Left lung (tissue), 10 donors: ENCODE results near the gene CCDC126. TPM values are rescaled to one million over a fixed set of nuclear protein-coding genes. Genes with fewer than 3 reads are reported as not detected.

ENCODE experiments used
- ATAC-seq: fragments of 200-7000 bp; cut with Tn5 transposase; one replicate; pipeline ENCODE4 v1.9.1; 2020; ENCODE audit warnings: moderate library complexity
- DNase-seq, 4 donors: peaks; one replicate each; pipeline ENCODE4 v3.0.0-alpha.2; 2013 to 2020
- H3K27ac ChIP-seq, 2 donors: fragments of 200-600 bp; sonication (generic) in 1 of 2; one replicate each; pipeline versions ENCODE4 v1.5.0 to v1.8.0; 2020 to 2021
- H3K27me3 ChIP-seq, 2 donors: fragments of 200-600 bp; sonication (generic) in 1 of 2; one replicate each; pipeline versions ENCODE4 v1.5.0 to v1.8.0; 2020 to 2021
- H3K36me3 ChIP-seq, 2 donors: fragments of 200-600 bp; sonication (generic) in 1 of 2; one replicate each; pipeline versions ENCODE4 v1.5.0 to v1.8.0; 2020 to 2021
- H3K4me1 ChIP-seq, 2 donors: fragments of 200-600 bp; one replicate each; pipeline ENCODE4 v1.8.0; 2021
- H3K4me3 ChIP-seq, 2 donors: fragments of 200-600 bp; sonication (generic) in 1 of 2; one replicate each; pipeline versions ENCODE4 v1.5.0 to v1.8.0; 2020 to 2021; ENCODE audit warnings: mild to moderate bottlenecking in 1 of 2
- H3K9me3 ChIP-seq, 2 donors: fragments of 200-600 bp; sonication (generic) in 1 of 2; one replicate each; pipeline versions ENCODE4 v1.5.0 to v1.8.0; 2020 to 2021
- intact Hi-C, 2 donors: fragments of 100-400 bp; cut with DNase I; formaldehyde crosslinking; loops; one replicate each; pipeline versions ENCODE4 v1.11.2 to v1.14.2; 2022
- polyA plus RNA-seq, 6 donors: library from polyadenylated mRNA; unstranded; fragments of 120-200 nt; gene quantifications; one replicate each; pipeline ENCODE4 v1.2.1, GENCODE V29; 2013; ENCODE audit not compliant: insufficient read length in 6 of 6
- total RNA-seq, 2 donors: library from RNA; stranded (reverse); fragmentation: NEBNext Ultra II Directional; extraction: Animal tissue kit (Norgen Biotek cat#: 25700); gene quantifications; one replicate each; pipeline ENCODE4 v1.2.1, GENCODE V29; 2021
- TF ChIP-seq, protein P1 (sequence below), 2 donors: fragments of 200-600 bp; sonication (generic) in 1 of 2; IDR thresholded peaks; one replicate each; pipeline versions ENCODE4 v1.5.0 to v1.8.0; 2021; ENCODE audit warnings: antibody characterized with exemption in 2 of 2
- donor health status: DM: no; HTN: yes; CAD: no.
- donor health status: DM: no; HTN: no; CAD: no.

Gene CCDC126
- total and polyA plus RNA-seq, 8 donors, result 10.3 to 14.3 (median 11.9) TPM

- ATAC-seq, result no peak
- no peaks in the 10 kb centered on the region for H3K9me3 ChIP-seq
- H3K27ac ChIP-seq, result no peak overlapping the region
- no peaks in the 10 kb centered on the region for H3K27me3 ChIP-seq
- TF ChIP-seq, protein P1, sequence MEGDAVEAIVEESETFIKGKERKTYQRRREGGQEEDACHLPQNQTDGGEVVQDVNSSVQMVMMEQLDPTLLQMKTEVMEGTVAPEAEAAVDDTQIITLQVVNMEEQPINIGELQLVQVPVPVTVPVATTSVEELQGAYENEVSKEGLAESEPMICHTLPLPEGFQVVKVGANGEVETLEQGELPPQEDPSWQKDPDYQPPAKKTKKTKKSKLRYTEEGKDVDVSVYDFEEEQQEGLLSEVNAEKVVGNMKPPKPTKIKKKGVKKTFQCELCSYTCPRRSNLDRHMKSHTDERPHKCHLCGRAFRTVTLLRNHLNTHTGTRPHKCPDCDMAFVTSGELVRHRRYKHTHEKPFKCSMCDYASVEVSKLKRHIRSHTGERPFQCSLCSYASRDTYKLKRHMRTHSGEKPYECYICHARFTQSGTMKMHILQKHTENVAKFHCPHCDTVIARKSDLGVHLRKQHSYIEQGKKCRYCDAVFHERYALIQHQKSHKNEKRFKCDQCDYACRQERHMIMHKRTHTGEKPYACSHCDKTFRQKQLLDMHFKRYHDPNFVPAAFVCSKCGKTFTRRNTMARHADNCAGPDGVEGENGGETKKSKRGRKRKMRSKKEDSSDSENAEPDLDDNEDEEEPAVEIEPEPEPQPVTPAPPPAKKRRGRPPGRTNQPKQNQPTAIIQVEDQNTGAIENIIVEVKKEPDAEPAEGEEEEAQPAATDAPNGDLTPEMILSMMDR (IDR thresholded peaks at IDR 0.05), result no peak
- no peaks in the 10 kb centered on the region for H3K36me3 ChIP-seq
- DNase-seq, result no peak
- no peak overlapping the region for H3K4me3 ChIP-seq
- intact Hi-C loops, result no loop called here
- peaks cover 5 to 25% of the 10 kb centered on the region in 2 donors for H3K4me1 ChIP-seq
These were observed 3.1 kb downstream of the CCDC126 start for GRCh38 chr7:23600236-23600635.

DNA sequence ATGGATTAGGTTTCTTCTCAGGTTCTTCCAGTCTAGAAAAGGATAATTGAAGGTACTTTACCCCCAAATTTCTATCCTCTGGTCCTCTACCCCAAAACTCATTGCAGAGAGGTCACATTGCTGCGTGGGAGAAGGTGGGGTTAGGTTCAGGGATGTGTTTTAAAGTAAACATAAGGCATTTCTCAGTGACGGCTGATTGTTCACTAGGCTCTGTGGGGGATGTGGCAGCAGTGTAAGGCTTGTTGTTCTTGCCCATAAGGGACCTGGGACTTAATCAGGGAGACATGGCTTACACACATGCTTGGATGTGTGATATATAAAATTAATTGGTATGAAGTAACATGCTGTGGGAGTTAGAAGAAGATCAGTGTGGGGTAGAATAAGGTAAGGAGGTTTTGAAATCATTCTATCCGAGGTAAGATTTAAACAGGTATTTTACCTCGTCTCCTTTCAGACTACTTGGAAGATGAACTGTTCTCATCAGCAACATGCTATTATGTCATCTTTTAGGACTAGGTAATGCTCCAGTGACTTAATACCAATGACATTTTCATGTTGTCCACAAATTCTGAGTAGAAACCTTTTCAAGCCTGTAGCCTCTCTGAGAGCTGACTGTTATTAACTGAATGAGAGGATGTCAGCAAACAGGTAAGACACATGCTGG lies 6.6 kb downstream of the CCDC126 start:
- Histone ChIP-seq H3K4me1 (peaks cover 0 to 10% of the 10 kb centered on the region in 2 donors), H3K9me3 (no peaks in the 10 kb centered on the region), H3K27ac (no peak overlapping the region), H3K27me3 (no peaks in the 10 kb centered on the region), H3K36me3 (peaks cover 0 to 4% of the 10 kb centered on the region in 2 donors), H3K4me3 (no peak overlapping the region)
- ATAC-seq (no peak), DNase-seq (no peak)
- intact Hi-C loops, result no loop called here
- TF ChIP-seq, protein P1 (IDR thresholded peaks at IDR 0.05), result no peak

DNA sequence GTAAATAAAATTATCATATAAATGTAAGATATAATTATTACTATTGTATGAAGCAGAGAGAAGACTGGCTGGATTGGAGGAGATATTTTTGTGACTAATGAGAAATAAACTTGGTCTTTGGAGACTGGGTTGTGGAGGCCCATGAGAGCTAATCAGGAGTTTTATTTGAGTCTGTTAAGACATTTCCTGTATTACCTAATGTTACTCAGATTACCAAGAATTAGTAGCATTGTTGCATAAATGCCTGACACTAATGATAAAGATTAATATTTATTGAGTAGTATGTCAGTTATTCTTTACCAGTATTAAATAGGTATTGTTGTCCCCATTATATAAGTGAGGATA lies 7.1 kb downstream of the CCDC126 start:
- peaks cover 0 to 4% of the 10 kb centered on the region in 2 donors for H3K36me3 ChIP-seq
- no peak overlapping the region for H3K4me3 ChIP-seq
- DNase-seq (no peak), ATAC-seq (no peak)
- no peak overlapping the region for H3K27ac ChIP-seq
- peaks cover 0 to 8% of the 10 kb centered on the region in 2 donors for H3K4me1 ChIP-seq
- H3K27me3 ChIP-seq, result no peaks in the 10 kb centered on the region
- TF ChIP-seq, protein P1 (IDR thresholded peaks at IDR 0.05), result no peak
- intact Hi-C loops, result no loop called here
- H3K9me3 ChIP-seq, result no peaks in the 10 kb centered on the region

- H3K4me3 ChIP-seq, result no peak overlapping the region
- DNase-seq (no peak), ATAC-seq (no peak)
- TF ChIP-seq, protein P1 (IDR thresholded peaks at IDR 0.05), result no peak
- no peaks in the 10 kb centered on the region for H3K27me3 ChIP-seq
- no peaks in the 10 kb centered on the region for H3K9me3 ChIP-seq
- H3K4me1 ChIP-seq, result peaks cover 0 to 8% of the 10 kb centered on the region in 2 donors
- H3K36me3 ChIP-seq, result peaks cover 0 to 14% of the 10 kb centered on the region in 2 donors
- H3K27ac ChIP-seq, result no peak overlapping the region
- intact Hi-C loops, result no loop called here
These were observed 9.9 kb downstream of the CCDC126 start for GRCh38 chr7:23607130-23607529.

DNA sequence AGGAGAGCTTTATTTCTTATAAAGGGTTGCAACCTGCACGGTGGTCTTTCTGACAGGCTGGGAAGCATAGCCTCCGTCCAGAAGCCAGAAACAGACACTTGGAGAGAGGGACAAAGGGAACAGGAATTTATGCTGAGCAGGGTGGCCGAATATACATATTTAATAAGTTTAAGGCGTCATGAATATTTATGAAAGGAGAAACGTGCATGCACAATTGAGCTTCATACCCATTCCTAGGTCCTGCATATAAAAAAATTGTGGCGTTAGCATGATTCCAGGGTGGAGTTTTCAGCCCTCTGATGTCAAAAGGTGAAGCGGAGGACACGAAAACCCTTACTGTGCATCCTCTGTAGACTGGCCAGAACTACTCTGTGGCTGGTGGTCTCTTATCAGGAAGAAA lies 10.7 kb downstream of the CCDC126 start:
- DNase-seq, result no peak
- ATAC-seq, result no peak
- peaks cover 0 to 8% of the 10 kb centered on the region in 2 donors for H3K4me1 ChIP-seq
- no peaks in the 10 kb centered on the region for H3K9me3 ChIP-seq
- H3K27ac ChIP-seq, result no peak overlapping the region
- H3K36me3 ChIP-seq, result peaks cover 0 to 20% of the 10 kb centered on the region in 2 donors
- intact Hi-C loops, result no loop called here
- H3K27me3 ChIP-seq, result no peaks in the 10 kb centered on the region
- no peak overlapping the region for H3K4me3 ChIP-seq
- TF ChIP-seq, protein P1 (IDR thresholded peaks at IDR 0.05), result no peak
